IMR-90 (cell line): ENCODE data around the gene SDC3. TPM values are rescaled to one million over a fixed set of nuclear protein-coding genes. Genes with fewer than 3 reads are reported as not detected.

Source experiments
- ATAC-seq: fragments of 200-7000 bp; cut with Tn5 transposase; 2 replicates; pipeline ENCODE4 v1.9.1; 2020; ENCODE audit warnings: low read depth, mild to moderate bottlenecking, moderate library complexity
- BruUV-seq: library from RNA; stranded (reverse); fragments of 400-500 nt; replicated peaks from 2 replicates; lab custom pipeline; 2021; lab: Mats Ljungman, UMichigan
- CTCF ChIA-PET: fragments of 300-600 bp; formaldehyde crosslinking; extraction: SDS; loops from one replicate; lab custom pipeline; 2021; ENCODE audit warnings: antibody characterized with exemption; lab: Yijun Ruan, JAX
- POLR2A ChIA-PET: fragments of 300-600 bp; sonication (Branson Sonifier 250); formaldehyde crosslinking; loops from one replicate; lab custom pipeline; 2022; ENCODE audit warnings: antibody characterized with exemption; ENCODE audit not compliant: unreplicated experiment; lab: Charles Lee
- DNase-seq: peaks from one replicate; pipeline ENCODE4 v3.0.0; 2013
- H2AFZ ChIP-seq: replicated peaks from 2 replicates; pipeline ENCODE3; 2013; ENCODE audit warnings: low read length, mild to moderate bottlenecking; ENCODE audit not compliant: poor library complexity
- H2AK5ac ChIP-seq: 2 replicates; pipeline ENCODE4 v1.6.1; 2013; ENCODE audit warnings: low read depth, low read length, inconsistent platforms
- H2AK9ac ChIP-seq: replicated peaks from 2 replicates; pipeline ENCODE3; 2013; ENCODE audit warnings: mild to moderate bottlenecking, low read depth, low read length, moderate library complexity; ENCODE audit not compliant: poor library complexity
- H2BK120ac ChIP-seq: 2 replicates; pipeline ENCODE4 v1.6.1; 2013; ENCODE audit warnings: low read depth, low read length, inconsistent platforms
- H2BK15ac ChIP-seq: 3 replicates; pipeline ENCODE4 v1.6.1; 2013; ENCODE audit warnings: low read depth, low read length, inconsistent platforms
- H2BK20ac ChIP-seq: 2 replicates; pipeline ENCODE4 v1.6.1; 2013; ENCODE audit warnings: low read depth, mild to moderate bottlenecking, inconsistent platforms, low read length, moderate library complexity
- H2BK5ac ChIP-seq: 2 replicates; pipeline ENCODE4 v1.6.1; 2013; ENCODE audit warnings: mild to moderate bottlenecking, low read depth, low read length, inconsistent platforms; ENCODE audit not compliant: poor library complexity, severe bottlenecking
- H3K14ac ChIP-seq: replicated peaks from 2 replicates; pipeline ENCODE4 v1.6.1; 2013; ENCODE audit warnings: low read depth, low read length, inconsistent platforms
- H3K18ac ChIP-seq: 2 replicates; pipeline ENCODE4 v1.6.1; 2013; ENCODE audit warnings: low read depth, low read length, control low read depth
- H3K23ac ChIP-seq: 2 replicates; pipeline ENCODE4 v1.6.1; 2013; ENCODE audit warnings: low read depth, low read length, inconsistent platforms
- H3K27ac ChIP-seq: 2 replicates; pipeline ENCODE4 v1.5.1; 2013; ENCODE audit warnings: mild to moderate bottlenecking, control low read depth, low read length; ENCODE audit not compliant: insufficient read depth
- H3K27me3 ChIP-seq: 2 replicates; pipeline ENCODE4 v1.6.1; 2013; ENCODE audit warnings: low read length; ENCODE audit not compliant: control insufficient read depth, insufficient read depth
- H3K36me3 ChIP-seq: 2 replicates; pipeline ENCODE4 v1.6.1; 2013; ENCODE audit warnings: low read length, mixed read lengths; ENCODE audit not compliant: control insufficient read depth, insufficient read depth
- H3K4ac ChIP-seq: 2 replicates; pipeline ENCODE4 v1.6.1; 2013; ENCODE audit warnings: low read depth, low read length, inconsistent platforms
- H3K4me1 ChIP-seq: 2 replicates; pipeline ENCODE4 v1.6.1; 2013; ENCODE audit warnings: low read length, mixed read lengths; ENCODE audit not compliant: control insufficient read depth, insufficient read depth
- H3K4me2 ChIP-seq: 2 replicates; pipeline ENCODE4 v1.6.1; 2013; ENCODE audit warnings: low read depth, mild to moderate bottlenecking, control low read depth, low read length, moderate library complexity
- H3K4me3 ChIP-seq: 2 replicates; pipeline ENCODE4 v1.5.1; 2013; ENCODE audit warnings: low read depth, mild to moderate bottlenecking, control low read depth, low read length, moderate library complexity; ENCODE audit not compliant: insufficient read depth
- H3K56ac ChIP-seq: 2 replicates; pipeline ENCODE4 v1.6.1; 2013; ENCODE audit warnings: low read length, inconsistent platforms; ENCODE audit not compliant: insufficient read depth; ENCODE audit errors: extremely low read depth
- H3K79me1 ChIP-seq, 2 experiments: 2 replicates each; pipeline ENCODE4 v1.6.1; 2013; ENCODE audit warnings: low read length in 2 of 2, inconsistent platforms in 1 of 2, low read depth in 1 of 2
- H3K9ac ChIP-seq: 2 replicates; pipeline ENCODE4 v1.6.1; 2013; ENCODE audit warnings: low read depth, low read length, control low read depth
- H3K9me1 ChIP-seq: 2 replicates; pipeline ENCODE4 v1.6.1; 2013; ENCODE audit warnings: low read length, inconsistent platforms; ENCODE audit not compliant: insufficient read depth
- H3K9me3 ChIP-seq: 2 replicates; pipeline ENCODE4 v1.6.1; 2013; ENCODE audit warnings: low read length; ENCODE audit not compliant: control insufficient read depth, insufficient read depth
- H4K20me1 ChIP-seq: 2 replicates; pipeline ENCODE4 v1.6.1; 2013; ENCODE audit warnings: low read length, inconsistent platforms; ENCODE audit not compliant: insufficient read depth
- H4K5ac ChIP-seq: 2 replicates; pipeline ENCODE4 v1.6.1; 2013; ENCODE audit warnings: mild to moderate bottlenecking, low read depth, low read length, control low read depth
- H4K8ac ChIP-seq, 2 experiments: 2 replicates each; pipeline ENCODE4 v1.6.1; 2013; ENCODE audit warnings: low read depth in 2 of 2, low read length in 2 of 2, control low read depth in 1 of 2, inconsistent platforms in 1 of 2
- H4K91ac ChIP-seq: 2 replicates; pipeline ENCODE4 v1.6.1; 2013; ENCODE audit warnings: low read depth, low read length, inconsistent platforms; ENCODE audit not compliant: insufficient read depth
- BHLHE40 ChIP-seq: fragments of 150-350 bp; IDR thresholded peaks from 2 replicates; pipeline ENCODE4 v1.6.1; 2016; ENCODE audit warnings: mild to moderate bottlenecking, low read depth, low read length
- FOS ChIP-seq: fragments of 150-350 bp; IDR thresholded peaks from 2 replicates; pipeline ENCODE4 v1.6.1; 2016; ENCODE audit warnings: low read depth, low read length
- MAFK ChIP-seq: IDR thresholded peaks from 2 replicates; pipeline ENCODE4 v1.6.1; 2012; ENCODE audit warnings: low read depth, low read length, improper control_type of control experiment
- MAZ ChIP-seq: IDR thresholded peaks from 2 replicates; pipeline ENCODE4 v1.6.1; 2012; ENCODE audit warnings: low read depth, mild to moderate bottlenecking, low read length, improper control_type of control experiment, moderate library complexity, borderline replicate concordance
- MXI1 ChIP-seq: IDR thresholded peaks from 2 replicates; pipeline ENCODE4 v1.6.1; 2012; ENCODE audit warnings: low read depth, mild to moderate bottlenecking, low read length, moderate library complexity, borderline replicate concordance
- NFE2L2 ChIP-seq: fragments of 150-350 bp; IDR thresholded peaks from 2 replicates; pipeline ENCODE4 v1.6.1; 2016; ENCODE audit warnings: low read depth, mild to moderate bottlenecking, low read length
- POLR2A ChIP-seq: IDR thresholded peaks from 2 replicates; pipeline ENCODE4 v1.6.1; 2012; ENCODE audit warnings: mild to moderate bottlenecking, low read depth, low read length
- RCOR1 ChIP-seq: IDR thresholded peaks from 2 replicates; pipeline ENCODE4 v1.6.1; 2012; ENCODE audit warnings: mild to moderate bottlenecking, low read length, improper control_type of control experiment; ENCODE audit not compliant: insufficient replicate concordance
- SMC3 ChIP-seq: fragments of 150-350 bp; IDR thresholded peaks from 2 replicates; pipeline ENCODE4 v1.6.1; 2016; ENCODE audit warnings: low read depth, mild to moderate bottlenecking, antibody characterized with exemption, low read length, moderate library complexity
- USF2 ChIP-seq: fragments of 150-350 bp; IDR thresholded peaks from 2 replicates; pipeline ENCODE4 v1.6.1; 2017; ENCODE audit warnings: mild to moderate bottlenecking, antibody characterized with exemption, low read length, low read depth
- WGBS, 2 experiments: methylation state at CpG; one replicate each; pipeline versions ENCODE4 v1.1.5 to v1.1.7; 2013; ENCODE audit warnings: missing lambda C conversion rate in 2 of 2; ENCODE audit not compliant: insufficient read length in 1 of 2; ENCODE audit errors: extremely low coverage in 2 of 2; 5-methylcytosine and 5-hydroxymethylcytosine counted together
- dilution Hi-C: fragments of 300-500 bp; cut with HindIII; formaldehyde crosslinking; loops from one replicate; pipeline ENCODE4 v1.14.3; 2018; ENCODE audit warnings: low sequenced_read_pairs; ENCODE audit not compliant: unreplicated experiment
- in situ Hi-C: fragments of 300-500 bp; cut with MboI; formaldehyde crosslinking; loops from 3 replicates; pipeline ENCODE4 v1.14.3; 2019; ENCODE audit warnings: low sequenced_read_pairs, inconsistent platforms, mixed read lengths
- intact Hi-C: fragments of 100-400 bp; cut with micrococcal nuclease; formaldehyde crosslinking; loops from 2 replicates; pipeline ENCODE4 v1.10.0; 2022
- polyA plus RNA-seq, 3 experiments: library from polyadenylated mRNA; depleted of rRNA; stranded (reverse); fragments of >200 nt; gene quantifications; 2 replicates each; pipeline ENCODE4 v1.2.3, GENCODE V29; 2012; ENCODE audit warnings: low replicate concordance in 1 of 3
- total RNA-seq: library from RNA; depleted of rRNA; stranded (reverse); fragments of >200 nt; gene quantifications from 2 replicates; pipeline ENCODE4 v1.2.3, GENCODE V29; 2012
- TF ChIP-seq, protein P1 (sequence below): conservative IDR thresholded peaks from 2 replicates; pipeline ENCODE4 v1.5.1; 2012; ENCODE audit warnings: mild to moderate bottlenecking, low read depth, low read length, improper control_type of control experiment

SDC3 gene
- total and polyA plus RNA-seq, 2 of the 4 experiments (the other 2 are of a cell fraction): 13.1 to 71.5 TPM

- Histone ChIP-seq H2BK15ac (peak overlapping the region; percentile 34; the same call in 1 of the 3 replicates), H3K4me3 (no peak overlapping the region), H4K20me1 (no peaks in the 10 kb centered on the region), H2AK9ac (peak overlapping the region; percentile 84), H3K36me3 (no peaks in the 10 kb centered on the region), H2BK20ac (peak overlapping the region; percentile 46; the same call in 1 of the 2 replicates), H4K5ac (peak overlapping the region; percentile 81), H3K27ac (peak overlapping the region; percentile 3; the same call in 1 of the 2 replicates), H3K4me2 (no peak overlapping the region), H3K79me1 (no peaks in the 10 kb centered on the region), H3K23ac (peak overlapping the region; percentile 85), H2BK5ac (no peak overlapping the region), H2AFZ (peak overlapping the region; percentile 90), H3K9ac (no peak overlapping the region), H3K9me3 (no peaks in the 10 kb centered on the region), H4K8ac (peak overlapping the region; percentile 87 to 89), H3K9me1 (peaks cover 6% of the 10 kb centered on the region; the same call in 1 of the 2 replicates), H3K14ac (peak overlapping the region; percentile 81), H2BK120ac (peak overlapping the region; percentile 76), H3K4ac (peak overlapping the region; percentile 84), H4K91ac (peak overlapping the region; percentile 85), H3K27me3 (peaks cover 11% of the 10 kb centered on the region), H2AK5ac (peak overlapping the region; percentile 72; the same call in 1 of the 2 replicates), H3K4me1 (peaks cover 4% of the 10 kb centered on the region; the same call in 1 of the 2 replicates), H3K18ac (peak overlapping the region; percentile 44), H3K56ac (no peak overlapping the region)
- POLR2A ChIA-PET: no interaction called here
- CTCF ChIA-PET: no interaction called here
- TF ChIP-seq RCOR1: peak; percentile 42
- TF ChIP-seq BHLHE40: no peak
- no peak for TF ChIP-seq SMC3
- no peak for TF ChIP-seq FOS
- peak; percentile 73; the same call in 1 of the 2 replicates for TF ChIP-seq MAZ
- no peak for TF ChIP-seq MXI1
- TF ChIP-seq NFE2L2: no peak
- no peak for TF ChIP-seq USF2
- no peak for TF ChIP-seq POLR2A
- TF ChIP-seq MAFK: no peak
- TF ChIP-seq, protein P1, sequence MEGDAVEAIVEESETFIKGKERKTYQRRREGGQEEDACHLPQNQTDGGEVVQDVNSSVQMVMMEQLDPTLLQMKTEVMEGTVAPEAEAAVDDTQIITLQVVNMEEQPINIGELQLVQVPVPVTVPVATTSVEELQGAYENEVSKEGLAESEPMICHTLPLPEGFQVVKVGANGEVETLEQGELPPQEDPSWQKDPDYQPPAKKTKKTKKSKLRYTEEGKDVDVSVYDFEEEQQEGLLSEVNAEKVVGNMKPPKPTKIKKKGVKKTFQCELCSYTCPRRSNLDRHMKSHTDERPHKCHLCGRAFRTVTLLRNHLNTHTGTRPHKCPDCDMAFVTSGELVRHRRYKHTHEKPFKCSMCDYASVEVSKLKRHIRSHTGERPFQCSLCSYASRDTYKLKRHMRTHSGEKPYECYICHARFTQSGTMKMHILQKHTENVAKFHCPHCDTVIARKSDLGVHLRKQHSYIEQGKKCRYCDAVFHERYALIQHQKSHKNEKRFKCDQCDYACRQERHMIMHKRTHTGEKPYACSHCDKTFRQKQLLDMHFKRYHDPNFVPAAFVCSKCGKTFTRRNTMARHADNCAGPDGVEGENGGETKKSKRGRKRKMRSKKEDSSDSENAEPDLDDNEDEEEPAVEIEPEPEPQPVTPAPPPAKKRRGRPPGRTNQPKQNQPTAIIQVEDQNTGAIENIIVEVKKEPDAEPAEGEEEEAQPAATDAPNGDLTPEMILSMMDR: no peak
- intact Hi-C loops (no loop called here), dilution Hi-C loops (no loop called here), in situ Hi-C loops (no loop called here)
- peak; percentile 77 for ATAC-seq
- DNase-seq: peak; percentile 79
- BruUV-seq: no TSS peak
- 71% methylated on average over 1 of the region's 17 CpGs; no CpG with 5 or more reads in 1 of the 2 experiments for WGBS, 2 experiments
These were observed 61.1 kb downstream of the SDC3 start for GRCh38 chr1:30847358-30847972.
